ENCODE measurements around the gene GDI1. TPM values are rescaled to one million over a fixed set of nuclear protein-coding genes. Genes with fewer than 3 reads are reported as not detected.

The GDI1 gene
- total RNA-seq, 4 donors from 2014 or later, result 50.5 to 83.5 (median 61.5) TPM

DNA sequence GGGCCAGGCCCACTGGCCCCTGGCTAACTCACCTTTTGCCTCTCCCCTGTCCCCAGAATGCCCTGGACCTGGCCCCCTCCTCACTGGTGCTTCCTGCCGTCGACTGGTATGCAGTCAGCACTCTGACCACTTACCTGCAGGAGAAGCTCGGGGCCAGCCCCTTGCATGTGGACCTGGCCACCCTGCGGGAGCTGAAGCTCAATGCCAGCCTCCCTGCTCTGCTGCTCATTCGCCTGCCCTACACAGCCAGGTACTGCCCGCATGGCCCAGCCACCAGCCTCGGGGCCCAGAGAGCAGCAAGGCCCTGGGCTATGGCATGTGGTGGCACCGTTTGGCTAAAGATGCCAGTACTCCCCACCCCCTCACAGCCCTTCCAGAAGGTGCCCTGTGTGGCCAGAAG is 4.7 kb upstream of the GDI1 start:
- WGBS, 2 donors, result 80 to 87% methylated on average over 2 to 8 of the region's 8 CpGs
- no peak for DNase-seq (ENCODE audit: low spot score in 2 of 2)
- no peak overlapping the region for H3K4me3 ChIP-seq (ENCODE audit: low read depth, poor library complexity, severe bottlenecking)
- intact Hi-C loops (cut with DNase I; ENCODE audit: low total_unique reads), result no loop called here
- TF ChIP-seq CTCF (IDR thresholded peaks at IDR 0.05) (no peak), POLR2A (IDR thresholded peaks at IDR 0.05) (no peak)

DNA sequence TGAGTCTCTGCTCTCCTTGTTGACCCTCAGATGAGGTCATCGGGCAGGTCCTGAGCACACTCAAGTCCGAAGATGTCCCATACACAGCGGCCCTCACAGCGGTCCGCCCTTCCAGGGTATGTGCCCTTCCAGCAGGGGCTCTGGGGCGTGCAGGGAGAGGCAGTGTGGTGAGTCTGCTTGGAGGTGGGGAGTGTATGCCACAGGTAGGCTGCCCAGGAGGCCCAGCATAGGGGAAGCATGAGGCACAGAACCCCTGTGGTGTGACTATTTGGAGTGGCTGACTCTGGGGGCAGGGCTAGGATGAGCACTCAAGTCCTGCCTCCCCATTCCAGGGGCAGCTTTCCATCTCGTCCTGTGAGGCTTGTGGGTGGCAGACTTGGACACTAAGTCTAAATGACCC is 3.3 kb upstream of the GDI1 start:
- H3K4me3 ChIP-seq (ENCODE audit: low read depth, poor library complexity, severe bottlenecking), result no peak overlapping the region
- intact Hi-C loops (cut with DNase I; ENCODE audit: low total_unique reads), result no loop called here
- no peak for TF ChIP-seq POLR2A (IDR thresholded peaks at IDR 0.05)
- TF ChIP-seq CTCF (IDR thresholded peaks at IDR 0.05), result no peak
- WGBS, 2 donors, result 79% methylated on average over 7 of the region's 7 CpGs; no CpG with 5 or more reads in 1 of the 2 donors
- no peak for DNase-seq (ENCODE audit: low spot score in 2 of 2)

GRCh38 chrX:154434394-154435168 is 2.4 kb upstream of the GDI1 start:
- no peak for DNase-seq (ENCODE audit: low spot score in 2 of 2)
- H3K4me3 ChIP-seq (ENCODE audit: low read depth, poor library complexity, severe bottlenecking), result no peak overlapping the region
- WGBS, 2 donors, result 82 to 100% methylated on average over 3 to 7 of the region's 7 CpGs
- TF ChIP-seq CTCF (IDR thresholded peaks at IDR 0.05) (no peak), POLR2A (IDR thresholded peaks at IDR 0.05) (no peak)
- intact Hi-C loops (cut with DNase I; ENCODE audit: low total_unique reads), result no loop called here

DNA sequence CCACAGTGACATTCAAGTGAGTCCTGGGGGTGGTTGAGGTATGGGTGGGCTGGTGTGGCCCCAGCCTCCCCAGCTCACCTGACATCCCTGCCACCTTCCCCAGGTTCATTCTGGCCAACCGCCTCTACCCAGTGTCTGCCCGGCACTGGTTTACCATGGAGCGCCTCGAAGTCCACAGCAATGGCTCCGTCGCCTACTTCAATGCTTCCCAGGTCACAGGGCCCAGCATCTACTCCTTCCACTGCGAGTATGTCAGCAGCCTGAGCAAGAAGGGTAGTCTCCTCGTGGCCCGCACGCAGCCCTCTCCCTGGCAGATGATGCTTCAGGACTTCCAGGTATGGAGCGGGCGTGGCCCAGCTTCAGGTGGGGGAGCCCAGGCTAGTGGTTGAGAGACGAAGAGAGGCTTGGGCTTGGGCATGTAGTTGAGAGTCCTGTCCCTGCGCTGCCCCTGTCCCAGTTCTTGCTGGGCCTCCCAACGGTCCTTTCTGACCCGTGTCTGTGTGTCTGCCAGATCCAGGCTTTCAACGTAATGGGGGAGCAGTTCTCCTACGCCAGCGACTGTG is 1.7 kb upstream of the GDI1 start:
- no peak for DNase-seq (ENCODE audit: low spot score in 2 of 2)
- TF ChIP-seq CTCF (IDR thresholded peaks at IDR 0.05) (no peak), POLR2A (IDR thresholded peaks at IDR 0.05) (no peak)
- intact Hi-C loops (cut with DNase I; ENCODE audit: low total_unique reads), result no loop called here
- no peak overlapping the region for H3K4me3 ChIP-seq (ENCODE audit: low read depth, poor library complexity, severe bottlenecking)
- WGBS, 2 donors, result 90 to 93% methylated on average over 17 to 19 of the region's 19 CpGs

- peak overlapping the region; percentile 32 for H3K4me3 ChIP-seq (ENCODE audit: low read depth, poor library complexity, severe bottlenecking)
- intact Hi-C loops (cut with DNase I; ENCODE audit: low total_unique reads), result no loop called here
- TF ChIP-seq CTCF (IDR thresholded peaks at IDR 0.05) (no peak), POLR2A (IDR thresholded peaks at IDR 0.05) (no peak)
- 23 to 58% methylated on average over 8 to 23 of the region's 78 CpGs for WGBS, 2 donors
- DNase-seq (ENCODE audit: low spot score in 2 of 2), result no peak
These were observed 476 bp upstream of the GDI1 start for GRCh38 chrX:154436374-154436982.
